GM19438 (cell line): ENCODE measurements around the gene EAPP.
"Not testable (repeated sequence)": the region's sequence is repeated elsewhere in the genome, so short reads cannot be mapped to it uniquely, and the experiment has no call there.

Experiments used
- ATAC-seq: cut with Tn5 transposase; IDR thresholded peaks from one replicate; pipeline ENCODE4 v1.9.1; 2021; ENCODE audit warnings: low read depth; ENCODE audit not compliant: unreplicated experiment

Gene EAPP, protein sequence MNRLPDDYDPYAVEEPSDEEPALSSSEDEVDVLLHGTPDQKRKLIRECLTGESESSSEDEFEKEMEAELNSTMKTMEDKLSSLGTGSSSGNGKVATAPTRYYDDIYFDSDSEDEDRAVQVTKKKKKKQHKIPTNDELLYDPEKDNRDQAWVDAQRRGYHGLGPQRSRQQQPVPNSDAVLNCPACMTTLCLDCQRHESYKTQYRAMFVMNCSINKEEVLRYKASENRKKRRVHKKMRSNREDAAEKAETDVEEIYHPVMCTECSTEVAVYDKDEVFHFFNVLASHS

DNA sequence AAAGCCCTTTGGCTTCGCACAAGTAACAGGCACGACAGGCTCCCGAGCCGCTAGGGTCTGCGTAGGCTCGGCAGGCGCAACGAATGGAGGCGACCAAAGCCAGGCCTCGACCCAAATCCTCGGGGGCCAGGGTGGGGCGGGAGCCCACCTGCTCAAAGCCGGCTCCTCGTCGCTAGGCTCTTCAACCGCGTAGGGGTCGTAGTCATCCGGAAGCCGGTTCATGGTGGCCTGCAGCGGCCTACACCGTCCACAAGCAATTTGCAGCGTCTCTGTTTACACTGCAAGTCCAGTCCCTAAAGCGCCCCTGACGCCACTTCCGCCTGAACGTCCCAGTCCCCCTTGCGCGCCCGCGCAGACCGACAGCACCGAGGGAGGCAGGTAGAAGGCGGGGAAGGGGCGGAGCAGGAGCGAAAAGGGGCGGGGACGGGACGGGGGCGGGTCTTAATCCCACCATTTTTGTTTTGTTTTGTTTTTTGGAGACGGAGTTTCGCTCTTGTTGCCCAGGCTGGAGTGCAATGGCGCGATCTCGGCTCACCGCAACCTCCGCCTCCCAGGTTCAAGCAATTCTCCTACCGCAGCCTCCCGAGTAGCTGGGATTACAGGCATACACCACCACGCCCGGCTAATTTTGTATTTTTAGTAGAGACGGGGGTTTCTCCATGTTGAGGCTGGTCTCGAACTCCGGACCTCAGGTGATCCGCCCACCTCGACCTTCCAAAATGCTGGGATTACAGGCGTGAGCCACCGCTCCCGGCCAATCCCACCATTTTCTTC is at the start of gene EAPP:
EAPP (minus strand) TSS at position 295 of the 774 bp plus-strand sequence; CDS start at position 222, 73 bp downstream.
- ATAC-seq = peak; percentile 100

DNA sequence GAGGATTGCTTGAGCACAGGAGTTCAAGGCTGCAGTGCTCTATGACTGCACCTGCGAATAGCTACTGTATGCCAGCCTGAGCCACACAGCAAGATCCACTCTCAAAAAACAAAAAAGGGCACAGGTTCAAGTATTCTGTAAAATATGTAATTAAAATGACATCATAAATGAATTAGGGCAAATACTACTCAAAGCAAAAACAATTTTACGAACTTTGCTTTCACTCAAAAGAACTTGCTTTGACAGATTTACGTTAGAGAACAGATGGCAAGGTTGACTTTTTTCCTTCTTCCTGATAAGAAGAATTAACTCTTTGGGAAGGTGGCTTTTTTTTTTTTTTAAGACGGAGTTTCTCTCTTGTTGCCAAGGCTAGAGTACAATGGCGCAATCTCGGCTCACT is 44.0 kb upstream of the EAPP start:
- no peak for ATAC-seq

DNA sequence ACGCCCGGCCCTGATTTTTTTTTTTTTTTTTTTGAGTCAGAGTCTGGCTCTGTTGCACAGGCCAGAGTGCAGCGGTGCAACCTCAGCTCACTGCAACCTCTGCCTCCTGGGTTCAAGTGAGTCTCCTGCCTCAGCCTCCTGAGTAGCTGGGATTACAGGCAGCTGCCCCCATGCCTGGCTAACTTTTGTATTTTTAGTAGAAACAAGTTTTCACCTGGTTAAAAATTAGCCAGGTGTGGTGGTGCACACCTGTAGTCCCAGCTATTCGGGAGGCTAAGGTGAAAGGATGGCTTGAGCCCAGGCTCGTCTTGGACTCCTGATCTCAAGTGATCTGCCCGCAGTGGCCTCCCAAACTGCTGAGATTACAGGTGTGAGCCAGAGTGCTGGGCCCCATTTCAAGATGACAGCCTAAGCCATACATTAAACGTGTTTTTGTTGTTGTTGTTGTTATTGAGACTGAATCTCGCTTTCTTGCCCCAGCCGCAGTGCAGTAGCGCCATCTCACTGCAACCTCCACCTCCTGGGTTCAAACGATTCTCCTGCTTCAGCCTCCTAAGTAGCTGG is 42.7 kb upstream of the EAPP start:
- no peak for ATAC-seq

DNA sequence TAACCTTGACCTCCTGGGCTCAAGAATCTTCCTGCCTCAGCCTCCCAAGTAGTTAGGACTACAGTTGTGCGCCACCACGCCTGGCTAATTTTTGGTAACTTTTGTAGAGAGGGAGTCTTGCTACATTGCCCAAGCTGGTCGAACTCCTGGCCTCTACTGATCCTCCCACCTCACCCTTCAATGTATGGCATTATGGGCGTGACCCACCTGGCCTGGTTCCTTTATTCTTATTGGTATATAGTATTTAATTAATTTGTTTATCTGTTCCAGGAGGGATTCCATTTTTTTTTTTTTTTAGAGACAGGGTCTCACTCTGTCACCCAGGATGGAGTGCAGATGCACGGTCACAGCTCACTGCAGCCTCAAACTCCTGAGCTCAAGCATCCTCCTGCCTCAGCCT is 40.9 kb upstream of the EAPP start:
- no peak for ATAC-seq

DNA sequence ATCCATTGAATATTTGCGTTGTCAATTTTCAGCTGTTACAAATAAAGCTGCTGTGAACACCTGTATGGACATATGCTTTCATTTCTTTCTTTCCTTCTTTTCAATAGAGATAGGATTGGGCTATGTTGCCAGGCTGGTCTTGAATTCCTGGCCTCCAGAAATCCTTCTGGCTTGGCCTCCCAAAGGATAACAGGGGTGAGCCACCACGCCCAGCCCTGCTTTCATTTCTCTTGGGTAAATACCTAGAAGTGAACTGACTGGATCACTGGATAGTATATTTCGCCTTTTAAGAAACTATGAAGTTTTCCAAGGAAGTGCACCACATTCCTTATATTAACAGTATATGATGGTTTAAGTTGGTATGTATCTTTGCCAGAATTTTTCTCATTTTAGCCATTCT is 32.3 kb upstream of the EAPP start:
- ATAC-seq = no peak

DNA sequence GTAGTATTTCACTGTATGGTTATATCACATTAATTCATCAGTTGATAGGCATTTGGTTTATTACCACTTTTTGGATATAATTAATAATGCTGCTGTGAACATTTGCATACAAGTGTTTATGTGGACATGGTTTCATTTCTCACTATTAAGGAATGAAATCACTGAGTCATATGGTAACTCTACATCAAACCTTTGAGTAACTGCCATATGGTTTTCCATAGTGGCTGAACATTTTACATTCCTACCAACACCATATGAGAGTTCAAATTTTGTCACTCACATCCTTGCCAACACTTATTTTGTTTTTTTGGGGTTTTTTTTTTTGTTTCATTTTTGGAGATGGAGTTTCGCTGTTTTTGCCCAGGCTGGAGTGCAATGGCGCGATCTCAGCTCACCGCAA is 30.2 kb upstream of the EAPP start:
- no peak for ATAC-seq

DNA sequence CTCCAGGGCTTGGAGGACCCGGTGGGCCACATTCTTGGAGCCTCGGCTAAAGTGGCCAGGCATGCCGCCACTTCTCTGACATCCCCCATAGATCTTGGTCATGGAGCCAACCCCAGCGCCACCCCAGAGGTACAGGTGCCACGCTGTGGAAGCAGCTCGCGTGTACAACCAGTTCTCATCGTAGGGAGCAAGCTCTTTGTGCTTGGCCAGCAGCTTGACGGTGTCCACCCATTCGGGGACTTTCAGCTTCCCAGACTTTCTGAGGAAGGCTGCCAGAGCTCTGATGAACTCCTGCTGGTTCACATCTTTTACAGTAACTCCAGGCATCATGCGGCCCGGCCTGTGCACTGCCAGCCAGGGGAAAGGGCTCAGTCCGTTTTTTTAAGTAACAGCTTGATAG is 29.3 kb upstream of the EAPP start:
- no peak for ATAC-seq

DNA sequence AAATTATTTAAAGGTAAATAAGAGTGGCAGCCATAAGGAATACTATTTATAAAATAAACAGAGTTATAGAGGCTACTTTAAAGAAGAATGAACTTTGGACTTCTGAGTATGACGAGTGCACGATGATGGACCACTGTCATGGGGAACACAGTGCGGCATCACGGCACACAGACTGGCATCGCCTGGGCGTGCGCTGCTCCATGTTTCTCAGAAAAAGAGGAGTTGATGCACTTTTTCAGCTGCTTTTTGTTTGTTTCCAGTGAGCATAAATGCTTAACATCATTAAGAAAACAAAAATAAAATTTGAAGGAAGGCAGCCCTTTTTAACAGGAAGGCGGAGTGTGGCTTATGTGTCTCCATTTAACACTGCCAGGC is 23.3 kb upstream of the EAPP start:
- no peak for ATAC-seq

DNA sequence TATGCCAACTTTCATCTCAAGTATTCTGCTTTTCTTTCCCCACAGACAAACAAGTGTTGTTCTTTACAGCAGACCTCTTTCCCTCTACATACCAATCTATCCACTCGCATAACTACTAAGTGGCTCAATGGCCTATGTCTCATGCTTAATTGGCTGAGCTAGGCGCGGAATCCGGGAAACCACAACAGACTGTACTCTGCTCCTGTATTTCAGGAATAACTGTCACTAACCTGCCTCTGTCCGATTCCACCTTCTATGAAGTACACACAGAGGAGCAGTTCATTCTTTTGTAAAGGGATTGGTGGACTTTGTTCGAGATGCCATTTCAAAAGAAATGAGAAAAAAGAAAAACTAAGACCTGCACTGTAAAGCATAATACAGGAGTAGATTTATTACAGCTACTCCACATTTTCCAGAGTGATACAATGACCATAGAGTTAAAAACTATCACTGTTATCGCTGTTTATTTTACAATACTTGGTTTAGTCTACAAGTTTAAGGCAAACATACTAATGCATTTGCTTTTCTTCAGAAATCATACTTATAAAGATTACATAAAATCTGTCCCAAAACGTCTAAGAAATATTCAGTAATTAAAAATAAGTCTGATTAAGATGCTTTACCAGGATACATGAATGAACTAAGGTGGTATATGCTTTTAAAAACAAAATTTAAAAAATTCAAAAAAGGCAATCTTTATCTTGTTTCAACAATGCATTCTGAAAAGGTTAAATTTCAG is 22.7 kb upstream of the EAPP start:
- ATAC-seq = not testable (repeated sequence)

DNA sequence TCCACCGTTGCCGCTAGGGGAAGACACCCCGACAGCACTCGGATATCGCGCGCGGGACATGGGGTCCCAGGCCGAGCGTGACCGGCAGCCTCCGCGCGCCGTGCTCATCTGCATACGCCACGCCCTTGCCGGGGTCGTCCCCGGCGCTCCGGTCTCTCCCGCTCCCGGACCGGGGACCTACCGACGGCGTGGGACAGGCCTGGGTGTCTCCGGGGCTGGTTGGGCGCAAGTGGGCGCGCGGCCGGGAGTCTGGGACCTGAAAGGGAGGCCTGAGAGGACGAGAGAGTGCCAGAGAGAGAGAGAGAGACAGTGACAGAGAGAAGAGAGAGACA is 17.0 kb upstream of the EAPP start:
- ATAC-seq = peak; percentile 51

DNA sequence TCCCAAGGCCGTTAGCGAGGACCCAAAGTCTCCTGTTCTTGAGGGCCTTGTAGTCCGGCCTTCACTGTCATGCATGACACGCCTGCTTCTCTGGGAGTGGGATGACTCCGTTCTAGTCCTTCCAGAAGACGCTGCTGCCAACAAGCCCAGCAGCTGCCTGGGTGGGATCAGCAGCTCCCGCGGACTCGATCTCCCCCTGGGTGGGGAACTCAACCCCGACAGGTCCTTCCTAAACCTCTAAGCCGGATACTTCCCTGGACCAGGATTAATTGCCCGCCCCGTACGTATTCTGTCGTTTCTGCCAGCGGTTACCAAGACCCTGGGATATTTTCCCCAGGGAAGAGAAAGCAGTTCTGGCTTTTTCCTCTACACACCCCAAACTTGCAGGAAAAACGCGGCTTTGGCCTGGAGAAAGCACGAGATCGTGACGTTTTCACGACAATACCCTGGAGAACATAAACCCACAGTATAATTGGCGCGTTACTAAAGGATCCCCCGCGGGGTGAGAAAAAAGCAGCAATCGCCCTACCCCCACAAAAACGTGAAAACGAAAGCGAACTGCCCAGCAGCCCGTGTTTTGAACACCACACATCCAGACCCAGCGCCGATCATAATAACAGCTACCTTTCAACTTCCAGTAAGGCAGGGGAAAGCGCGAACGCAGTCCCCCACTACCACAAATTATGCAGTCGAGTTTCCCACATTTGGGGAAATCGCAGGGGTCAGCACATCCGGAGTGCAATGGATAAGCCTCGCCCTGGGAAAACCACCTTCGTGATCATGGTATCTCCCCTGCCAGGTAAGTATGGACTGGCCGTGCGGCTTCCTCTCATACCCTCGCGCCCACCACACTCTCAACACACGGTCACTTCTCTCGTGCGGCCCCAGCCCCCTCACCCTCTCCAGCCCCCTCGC is 16.3 kb upstream of the EAPP start:
- ATAC-seq = peak; percentile 73

DNA sequence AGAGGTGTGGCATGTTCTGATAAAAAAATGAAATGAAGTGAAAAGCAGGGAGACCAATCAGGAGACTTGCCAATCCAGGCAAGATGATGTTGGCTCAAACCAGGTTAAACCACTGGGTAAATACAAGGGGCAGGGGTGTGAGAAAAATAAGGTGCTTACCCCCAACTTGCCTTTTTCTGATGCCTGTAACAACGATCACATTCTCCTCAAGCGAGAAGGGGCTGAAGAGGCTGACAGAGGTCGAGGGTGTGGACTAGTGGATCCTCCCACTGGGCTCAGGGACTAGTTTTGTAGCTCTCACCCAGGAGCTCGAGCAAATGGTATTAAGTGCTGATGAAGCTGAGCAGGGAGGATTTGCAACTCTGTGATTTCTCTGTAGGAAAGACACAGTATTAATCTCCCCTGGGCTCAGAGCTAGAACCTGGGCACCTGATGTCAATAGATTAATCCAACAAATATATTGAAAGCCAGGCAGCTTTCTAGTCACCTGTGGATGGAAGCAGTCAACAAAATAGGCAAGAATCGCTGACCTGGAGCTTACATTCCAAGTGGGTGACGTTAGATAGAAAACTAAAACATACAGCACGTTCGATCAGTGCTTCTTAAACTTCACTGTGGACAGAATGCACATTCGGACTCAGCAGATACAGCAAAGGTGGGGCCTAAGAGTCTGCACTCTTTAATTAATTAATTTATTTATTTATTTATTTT is 15.2 kb upstream of the EAPP start:
- no peak for ATAC-seq

DNA sequence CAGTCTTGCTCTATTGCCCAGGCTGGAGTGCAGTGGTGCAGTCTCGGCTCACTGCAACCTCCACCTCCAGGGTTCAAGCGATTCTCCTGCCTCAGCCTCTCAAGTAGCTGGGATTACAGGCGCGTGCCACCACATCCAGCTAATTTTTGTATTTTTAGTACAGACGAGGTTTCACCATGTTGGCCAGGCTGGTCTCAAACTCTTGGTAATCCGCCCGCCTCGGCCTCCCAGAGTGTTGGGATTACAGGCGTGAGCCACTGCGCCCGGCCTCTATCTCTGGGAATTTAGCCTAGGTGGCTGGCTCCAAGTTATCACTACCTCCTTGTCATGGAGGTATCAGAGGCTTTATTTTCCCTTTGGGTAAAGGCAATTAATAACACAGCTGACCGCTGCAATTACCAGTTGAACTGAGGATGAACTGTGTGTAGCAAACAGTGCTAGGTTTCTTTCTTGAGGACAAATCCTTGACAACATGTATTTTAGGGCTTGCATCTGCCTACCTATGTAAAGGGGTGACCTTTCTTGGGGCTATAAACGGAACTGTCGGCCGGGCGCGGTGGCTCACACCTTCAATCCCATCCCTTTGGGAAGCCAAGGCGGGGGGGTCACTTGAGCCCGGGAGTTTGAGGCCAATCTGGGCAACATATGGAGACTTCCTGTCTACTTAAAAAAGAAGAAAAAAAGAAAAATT is 9.9 kb upstream of the EAPP start:
- ATAC-seq = not testable (repeated sequence)

DNA sequence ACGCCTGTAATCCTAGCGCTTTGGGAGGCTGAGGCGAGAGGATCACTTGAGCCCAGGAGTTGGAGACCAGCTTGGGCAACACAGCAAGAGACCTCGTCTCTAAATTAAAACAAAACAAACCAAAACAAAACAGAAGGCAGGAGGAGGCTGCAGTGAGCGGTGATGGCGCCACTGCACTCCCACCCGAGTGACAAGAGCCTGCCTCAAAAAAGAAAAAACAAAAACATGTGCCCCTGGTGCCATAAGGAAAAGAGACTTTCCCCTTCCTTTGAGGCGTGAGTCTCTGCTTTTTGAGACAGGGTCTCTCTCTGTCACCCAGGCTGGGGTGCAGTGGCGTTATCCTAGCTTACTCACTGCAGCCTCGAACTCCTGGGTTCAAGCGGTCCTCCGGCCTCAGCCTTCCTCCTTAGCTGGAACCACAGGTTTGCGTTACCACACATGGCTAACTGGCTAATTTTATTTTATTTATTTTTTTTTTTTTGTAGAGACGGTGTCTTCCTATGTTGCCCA is 9.0 kb upstream of the EAPP start:
- ATAC-seq = no peak

DNA sequence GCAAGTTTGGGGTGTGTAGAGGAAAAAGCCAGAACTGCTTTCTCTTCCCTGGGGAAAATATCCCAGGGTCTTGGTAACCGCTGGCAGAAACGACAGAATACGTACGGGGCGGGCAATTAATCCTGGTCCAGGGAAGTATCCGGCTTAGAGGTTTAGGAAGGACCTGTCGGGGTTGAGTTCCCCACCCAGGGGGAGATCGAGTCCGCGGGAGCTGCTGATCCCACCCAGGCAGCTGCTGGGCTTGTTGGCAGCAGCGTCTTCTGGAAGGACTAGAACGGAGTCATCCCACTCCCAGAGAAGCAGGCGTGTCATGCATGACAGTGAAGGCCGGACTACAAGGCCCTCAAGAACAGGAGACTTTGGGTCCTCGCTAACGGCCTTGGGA is 7.6 kb upstream of the EAPP start:
- ATAC-seq = peak; percentile 27

DNA sequence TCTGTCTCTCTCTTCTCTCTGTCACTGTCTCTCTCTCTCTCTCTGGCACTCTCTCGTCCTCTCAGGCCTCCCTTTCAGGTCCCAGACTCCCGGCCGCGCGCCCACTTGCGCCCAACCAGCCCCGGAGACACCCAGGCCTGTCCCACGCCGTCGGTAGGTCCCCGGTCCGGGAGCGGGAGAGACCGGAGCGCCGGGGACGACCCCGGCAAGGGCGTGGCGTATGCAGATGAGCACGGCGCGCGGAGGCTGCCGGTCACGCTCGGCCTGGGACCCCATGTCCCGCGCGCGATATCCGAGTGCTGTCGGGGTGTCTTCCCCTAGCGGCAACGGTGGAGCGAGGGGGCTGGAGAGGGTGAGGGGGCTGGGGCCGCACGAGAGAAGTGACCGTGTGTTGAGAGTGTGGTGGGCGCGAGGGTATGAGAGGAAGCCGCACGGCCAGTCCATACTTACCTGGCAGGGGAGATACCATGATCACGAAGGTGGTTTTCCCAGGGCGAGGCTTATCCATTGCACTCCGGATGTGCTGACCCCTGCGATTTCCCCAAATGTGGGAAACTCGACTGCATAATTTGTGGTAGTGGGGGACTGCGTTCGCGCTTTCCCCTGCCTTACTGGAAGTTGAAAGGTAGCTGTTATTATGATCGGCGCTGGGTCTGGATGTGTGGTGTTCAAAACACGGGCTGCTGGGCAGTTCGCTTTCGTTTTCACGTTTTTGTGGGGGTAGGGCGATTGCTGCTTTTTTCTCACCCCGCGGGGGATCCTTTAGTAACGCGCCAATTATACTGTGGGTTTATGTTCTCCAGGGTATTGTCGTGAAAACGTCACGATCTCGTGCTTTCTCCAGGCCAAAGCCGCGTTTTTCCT is 7.0 kb upstream of the EAPP start:
- ATAC-seq = peak; percentile 69

DNA sequence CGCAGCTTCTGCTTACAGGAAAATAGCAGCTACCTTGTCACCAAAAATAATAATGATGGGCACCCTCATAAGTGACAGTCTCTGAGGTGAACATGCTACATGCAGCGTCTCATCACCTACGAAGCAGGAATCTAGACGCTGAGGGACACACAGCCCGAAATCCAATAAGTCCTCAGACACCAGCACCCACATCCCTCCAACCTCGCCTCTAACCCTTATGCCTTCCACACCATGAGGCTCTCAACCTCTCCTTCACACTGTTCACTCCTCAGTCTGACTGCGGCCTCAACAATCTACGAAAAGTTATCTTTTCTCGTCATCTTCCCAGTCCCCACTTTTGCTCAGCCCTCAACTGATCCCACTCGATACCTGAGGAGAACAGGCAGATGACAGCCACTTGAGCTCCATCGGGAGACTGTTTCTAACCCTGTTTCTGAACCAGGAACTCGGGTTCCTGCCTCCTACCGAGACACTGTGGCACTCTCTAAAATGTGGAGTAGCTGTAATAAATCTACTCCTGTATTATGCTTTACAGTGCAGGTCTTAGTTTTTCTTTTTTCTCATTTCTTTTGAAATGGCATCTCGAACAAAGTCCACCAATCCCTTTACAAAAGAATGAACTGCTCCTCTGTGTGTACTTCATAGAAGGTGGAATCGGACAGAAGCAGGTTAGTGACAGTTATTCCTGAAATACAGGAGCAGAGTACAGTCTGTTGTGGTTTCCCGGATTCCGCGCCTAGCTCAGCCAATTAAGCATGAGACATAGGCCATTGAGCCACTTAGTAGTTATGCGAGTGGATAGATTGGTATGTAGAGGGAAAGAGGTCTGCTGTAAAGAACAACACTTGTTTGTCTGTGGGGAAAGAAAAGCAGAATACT is 919 bp upstream of the EAPP start:
- not testable (repeated sequence) for ATAC-seq
